GM19397 (cell line): ENCODE results near the gene PAEP.
"Not testable (repeated sequence)": the region's sequence is repeated elsewhere in the genome, so short reads cannot be mapped to it uniquely, and the experiment has no call there.

Experiments used
- ATAC-seq: cut with Tn5 transposase; IDR thresholded peaks from one replicate; pipeline ENCODE4 v1.9.1; 2021; ENCODE audit warnings: mild to moderate bottlenecking, moderate library complexity; ENCODE audit not compliant: unreplicated experiment

Gene PAEP

DNA sequence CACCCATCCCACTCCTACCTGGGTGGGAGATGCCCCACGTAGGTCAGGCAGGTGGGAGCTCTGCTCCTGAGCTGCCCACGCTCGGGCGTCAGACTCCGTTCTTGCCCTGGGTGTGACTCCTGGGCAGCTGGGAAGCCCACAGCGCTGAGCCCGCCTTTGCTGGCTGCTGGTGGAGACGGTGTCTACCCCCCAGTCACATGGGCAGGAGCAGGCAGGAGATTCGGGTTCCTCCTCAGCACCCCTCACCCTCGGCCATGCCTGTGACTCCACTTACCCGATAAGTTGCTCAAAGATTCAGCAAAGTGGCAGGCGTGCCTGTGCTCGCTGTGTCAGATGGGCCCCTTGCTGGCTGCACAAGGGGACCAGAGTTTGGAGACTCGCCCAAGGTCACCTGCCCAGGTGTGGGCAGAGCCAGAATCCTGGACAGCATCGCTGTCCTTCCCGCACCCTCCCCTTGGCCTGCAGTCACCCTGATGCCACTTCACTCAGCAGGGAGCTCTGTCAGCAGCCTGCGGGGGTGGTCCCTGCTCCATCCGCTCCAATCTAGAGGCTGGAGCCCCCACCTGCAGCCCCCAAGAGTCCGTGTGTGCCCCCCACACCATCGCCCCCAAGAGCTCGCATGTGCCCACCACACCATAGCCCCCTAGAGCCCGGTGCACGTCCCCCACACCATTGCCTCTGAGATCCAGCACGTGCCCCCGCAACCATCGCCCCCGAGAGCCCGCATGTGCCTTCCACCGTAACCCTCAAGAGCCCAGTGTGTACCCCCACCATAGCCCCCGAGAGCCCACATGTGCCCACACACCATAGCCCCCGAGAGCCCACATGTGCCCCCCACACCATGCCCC lies 36.1 kb upstream of the PAEP start:
- no peak for ATAC-seq

GRCh38 chr9:135526089-135526729 lies 35.3 kb upstream of the PAEP start:
- no peak for ATAC-seq

GRCh38 chr9:135526730-135527571 lies 34.6 kb upstream of the PAEP start:
- ATAC-seq: no peak

DNA sequence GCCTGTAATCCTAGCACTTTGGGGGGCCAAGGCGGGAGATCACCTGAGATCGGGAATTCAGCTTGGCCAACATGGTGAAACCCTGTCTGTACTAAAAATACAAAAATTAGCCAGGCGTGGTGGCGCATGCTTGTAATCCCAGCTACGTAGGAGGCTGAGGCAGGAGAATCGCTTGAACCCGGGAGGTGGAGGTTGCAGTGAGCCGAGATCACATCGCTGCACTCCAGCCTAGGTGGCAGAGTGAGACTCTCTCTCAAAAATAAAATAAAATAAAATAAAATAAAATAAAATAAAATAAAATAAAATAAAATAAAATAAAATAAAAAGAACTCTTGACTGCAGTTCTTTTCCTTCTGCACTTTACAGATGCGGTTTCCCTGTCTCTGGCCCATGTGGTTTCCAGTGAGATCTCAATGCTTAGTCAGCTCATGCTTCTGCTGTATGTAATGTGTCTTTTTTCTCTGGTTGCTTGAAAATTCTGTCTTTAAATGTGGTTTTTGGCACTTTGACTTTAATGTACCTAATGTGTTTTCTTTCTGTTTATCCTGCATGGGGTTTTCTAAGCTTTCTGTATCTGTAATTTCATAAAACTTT lies 32.6 kb upstream of the PAEP start:
- ATAC-seq: not testable (repeated sequence)

GRCh38 chr9:135530146-135530545 lies 31.4 kb upstream of the PAEP start:
- no peak for ATAC-seq

DNA sequence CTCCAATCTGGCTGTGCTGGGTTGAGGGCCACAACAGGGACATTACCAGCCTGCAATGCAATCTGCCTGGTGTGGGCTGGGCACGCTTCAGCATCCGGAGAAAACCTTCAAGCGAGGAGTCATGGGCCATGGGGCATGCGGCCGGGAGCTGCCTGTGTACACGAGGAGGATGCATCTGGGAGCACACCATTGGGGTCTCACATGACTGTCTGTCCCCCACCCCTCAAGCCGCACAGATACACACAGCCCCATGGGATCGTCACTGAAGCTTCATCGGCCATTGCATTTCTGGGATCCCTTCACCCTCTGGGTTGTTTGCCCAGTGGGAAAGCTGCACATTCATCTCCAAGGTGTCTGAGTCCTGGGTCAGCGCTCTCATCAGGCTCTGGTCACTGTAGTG lies 30.5 kb upstream of the PAEP start:
- no peak for ATAC-seq

GRCh38 chr9:135533113-135533512 lies 28.4 kb upstream of the PAEP start:
- ATAC-seq: no peak

DNA sequence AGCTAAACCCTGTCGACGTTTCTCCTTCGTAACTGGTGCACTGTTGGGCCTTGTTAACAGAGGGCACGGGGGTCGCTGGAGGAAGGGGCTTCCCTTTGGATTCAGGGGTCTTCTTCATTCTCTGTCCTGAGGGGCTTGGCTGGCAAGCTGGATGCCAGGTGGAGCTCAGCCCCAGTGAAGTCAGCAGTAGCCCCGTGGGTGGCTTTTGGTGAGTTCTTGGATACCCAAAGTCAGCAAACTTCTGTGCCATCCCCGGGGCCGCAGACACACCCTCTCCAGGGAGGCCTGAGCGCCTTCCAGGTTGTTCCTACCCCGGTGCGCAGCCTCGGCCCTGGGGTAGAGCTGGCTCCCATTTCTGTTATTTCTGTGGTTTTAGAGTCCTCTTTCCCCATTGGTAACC lies 27.9 kb upstream of the PAEP start:
- no peak for ATAC-seq

DNA sequence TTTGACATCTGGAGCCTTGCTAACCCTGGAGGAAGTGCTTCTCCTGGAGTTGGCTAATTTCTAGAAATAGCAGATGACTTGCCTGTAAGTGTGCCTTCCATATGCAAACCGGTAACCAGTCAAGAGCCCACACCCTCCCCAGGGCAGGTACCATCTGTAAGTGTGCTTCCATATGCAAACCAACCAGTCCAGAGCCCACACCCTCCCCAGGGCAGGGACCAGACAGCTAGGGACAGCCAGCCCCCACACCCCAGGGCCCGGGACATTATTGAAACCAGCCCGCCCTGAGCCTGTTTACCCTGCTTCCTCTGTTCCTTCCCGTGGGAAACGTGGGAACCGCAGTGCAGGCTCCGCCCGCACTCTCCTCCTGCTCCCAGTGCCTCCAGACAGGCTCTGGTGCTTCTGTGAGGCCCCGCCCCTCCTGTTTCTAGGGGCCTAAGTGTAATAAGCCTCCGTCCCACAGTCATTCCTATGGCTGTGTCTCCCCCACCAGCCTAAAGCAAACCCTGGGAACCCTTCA lies 27.3 kb upstream of the PAEP start:
- ATAC-seq: not testable (repeated sequence)

DNA sequence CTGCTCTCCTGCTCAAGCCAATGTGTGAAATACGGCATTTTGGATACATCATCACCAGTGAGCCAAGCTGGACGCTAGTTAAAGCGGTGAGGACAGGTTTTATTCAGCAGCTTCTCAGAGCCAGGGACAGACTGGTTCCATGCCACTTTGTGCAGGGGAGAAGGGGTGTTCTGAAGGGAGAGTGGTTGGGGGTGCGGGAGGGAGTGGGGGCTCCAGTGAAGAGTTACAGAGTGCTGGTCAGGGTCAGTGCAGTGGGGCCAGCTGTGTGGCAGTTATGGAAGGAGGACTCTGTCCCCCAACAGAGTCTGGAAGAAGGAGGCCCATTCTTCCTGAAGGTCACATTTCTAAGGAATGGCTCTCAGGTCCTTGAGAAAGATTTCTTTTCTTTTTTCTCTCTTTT lies 26.7 kb upstream of the PAEP start:
- not testable (repeated sequence) for ATAC-seq

- not testable (repeated sequence) for ATAC-seq
Observed at GRCh38 chr9:135535631-135536030, 25.9 kb upstream of the PAEP start.

DNA sequence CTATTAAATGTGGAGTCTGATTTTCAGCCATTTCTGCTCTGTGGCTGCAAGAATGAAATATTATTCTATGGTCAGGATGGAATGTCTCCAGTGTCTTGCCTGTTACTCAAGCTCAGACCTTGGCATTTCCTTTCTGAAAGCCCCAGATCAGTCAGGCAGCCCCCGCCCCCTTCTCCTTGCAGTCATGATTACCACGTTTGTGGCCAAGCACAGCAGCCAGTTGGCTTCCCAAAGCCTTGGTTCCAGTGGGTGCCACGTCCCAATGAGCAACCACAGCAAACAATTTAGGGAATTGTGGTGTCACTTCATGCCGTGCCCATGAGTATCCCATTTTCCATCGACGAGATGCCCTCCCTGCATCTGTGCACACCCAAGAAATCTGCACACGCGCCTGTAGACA lies 25.3 kb upstream of the PAEP start:
- no peak for ATAC-seq

DNA sequence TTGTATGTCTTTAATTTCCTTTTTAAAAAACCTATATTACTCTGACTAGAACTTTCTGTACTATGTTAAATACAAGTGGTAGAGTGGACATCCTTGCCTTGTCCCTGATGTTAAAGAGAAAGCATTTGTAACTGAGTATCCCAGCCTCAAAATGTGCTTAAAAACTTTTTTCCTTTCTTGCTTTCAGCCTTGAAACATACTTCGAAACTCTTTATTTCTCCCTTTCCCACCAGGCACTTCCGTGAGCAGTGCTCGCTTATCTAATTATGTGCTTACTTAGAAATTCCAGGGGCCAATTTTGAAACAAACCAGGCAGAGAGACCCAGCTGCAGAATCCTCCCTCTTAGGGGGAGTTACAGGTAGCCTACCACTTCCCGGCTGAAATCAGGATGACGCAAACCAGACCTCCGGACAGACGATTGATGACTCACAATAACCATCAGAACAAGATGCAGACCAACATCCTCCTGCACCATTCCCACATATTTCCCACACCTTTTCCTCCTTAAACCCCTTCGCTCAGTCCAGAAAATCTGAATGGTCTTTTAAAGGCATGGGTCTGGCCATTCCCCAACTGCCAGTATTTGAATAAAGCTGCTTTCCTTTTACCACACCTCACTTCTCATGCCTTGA lies 18.2 kb upstream of the PAEP start:
- ATAC-seq: not testable (repeated sequence)

DNA sequence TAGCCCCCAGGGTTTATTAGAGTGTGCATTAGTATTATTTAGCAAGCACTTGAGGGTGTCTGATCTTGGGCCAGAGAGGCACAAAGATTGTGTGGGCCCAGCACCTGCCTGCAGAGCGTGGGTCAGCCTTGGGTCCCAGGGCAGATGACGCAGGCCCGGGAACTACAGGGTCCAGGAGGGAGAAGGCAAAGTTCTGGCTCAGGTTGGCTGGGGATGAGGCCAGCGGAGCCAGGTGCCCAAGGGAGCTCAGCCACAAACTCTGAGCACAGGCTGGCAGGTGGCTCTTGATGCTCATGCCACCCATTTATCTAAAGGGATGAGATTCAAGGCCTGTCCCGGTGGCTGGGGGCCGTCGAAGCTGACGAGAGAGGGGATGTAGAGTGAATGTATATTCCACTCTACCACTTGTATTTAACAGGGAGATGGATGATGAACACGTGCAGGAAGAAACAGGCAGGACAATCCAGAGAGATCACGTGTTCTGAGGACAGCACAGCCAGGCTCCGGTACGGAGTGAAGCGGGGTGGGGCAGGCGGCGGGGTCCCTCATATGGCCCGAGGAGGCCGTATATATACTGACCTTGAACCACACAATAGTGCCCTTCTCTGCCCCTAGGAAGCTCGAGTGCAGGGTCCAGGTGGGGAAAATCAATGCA lies 16.4 kb upstream of the PAEP start:
- ATAC-seq: no peak

DNA sequence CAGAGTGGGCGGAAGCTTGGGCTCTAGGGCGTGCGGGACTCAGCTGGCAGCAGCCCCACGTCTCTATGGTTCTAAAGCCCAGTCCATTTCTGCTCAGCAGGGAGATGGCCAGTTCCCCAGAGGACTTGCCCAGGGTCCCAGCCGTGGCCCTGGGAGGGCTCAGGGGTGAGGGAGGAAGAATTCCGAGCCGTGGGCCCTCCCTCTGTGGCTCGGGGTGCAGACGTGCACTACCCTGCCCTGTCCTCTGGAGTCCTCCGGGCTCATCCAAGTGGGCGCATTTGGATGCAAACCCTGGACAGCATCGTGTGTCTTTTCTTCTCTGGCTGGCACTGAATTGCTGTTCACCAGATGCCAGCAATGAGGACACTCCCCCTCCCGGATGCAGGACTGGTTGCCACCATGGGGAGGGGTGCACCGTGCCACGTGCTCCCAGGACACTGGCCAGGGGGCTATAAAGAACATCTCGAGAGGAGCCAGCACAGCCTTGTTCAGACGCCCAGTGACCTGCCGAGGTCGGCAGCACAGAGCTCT lies 15.8 kb upstream of the PAEP start, which contains the start of gene OBP2A:
OBP2A (plus strand) TSS at position 481 of the 531 bp plus-strand sequence. CDS start 55 bp downstream, outside the sequence.
- not testable (repeated sequence) for ATAC-seq

DNA sequence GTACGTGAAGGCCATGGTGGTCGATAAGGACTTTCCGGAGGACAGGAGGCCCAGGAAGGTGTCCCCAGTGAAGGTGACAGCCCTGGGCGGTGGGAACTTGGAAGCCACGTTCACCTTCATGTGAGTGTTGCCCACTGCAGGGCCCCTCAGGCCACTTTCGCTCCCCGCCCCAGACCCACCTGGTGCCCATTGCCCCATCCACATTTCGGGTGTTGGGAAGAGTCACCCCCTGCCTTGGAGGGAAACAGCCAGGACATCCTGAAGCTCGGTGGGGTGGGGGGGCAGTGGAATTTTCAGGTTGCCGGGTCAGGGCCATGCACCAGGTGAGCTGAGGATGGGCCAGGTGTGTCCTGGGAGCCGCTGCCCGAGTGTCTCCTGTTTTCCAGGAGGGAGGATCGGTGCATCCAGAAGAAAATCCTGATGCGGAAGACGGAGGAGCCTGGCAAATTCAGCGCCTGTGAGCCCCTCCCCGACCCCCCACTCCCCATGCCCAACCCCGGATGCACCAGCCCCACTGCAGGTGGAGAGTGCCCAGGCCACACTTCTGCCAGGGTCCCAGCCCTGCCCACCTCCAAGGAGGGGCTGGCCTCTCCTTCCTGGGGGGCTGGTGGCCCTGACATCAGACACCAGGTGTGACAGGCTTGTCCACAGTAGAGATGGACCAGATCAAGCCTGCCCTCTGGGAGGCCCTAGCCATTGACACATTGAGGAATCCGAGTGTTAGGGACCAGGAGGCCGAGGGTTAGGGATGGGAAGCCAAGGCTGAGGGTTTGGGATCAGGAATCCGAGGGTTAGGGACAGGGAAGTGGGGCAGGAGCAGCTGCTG lies 14.6 kb upstream of the PAEP start:
- ATAC-seq: not testable (repeated sequence)

DNA sequence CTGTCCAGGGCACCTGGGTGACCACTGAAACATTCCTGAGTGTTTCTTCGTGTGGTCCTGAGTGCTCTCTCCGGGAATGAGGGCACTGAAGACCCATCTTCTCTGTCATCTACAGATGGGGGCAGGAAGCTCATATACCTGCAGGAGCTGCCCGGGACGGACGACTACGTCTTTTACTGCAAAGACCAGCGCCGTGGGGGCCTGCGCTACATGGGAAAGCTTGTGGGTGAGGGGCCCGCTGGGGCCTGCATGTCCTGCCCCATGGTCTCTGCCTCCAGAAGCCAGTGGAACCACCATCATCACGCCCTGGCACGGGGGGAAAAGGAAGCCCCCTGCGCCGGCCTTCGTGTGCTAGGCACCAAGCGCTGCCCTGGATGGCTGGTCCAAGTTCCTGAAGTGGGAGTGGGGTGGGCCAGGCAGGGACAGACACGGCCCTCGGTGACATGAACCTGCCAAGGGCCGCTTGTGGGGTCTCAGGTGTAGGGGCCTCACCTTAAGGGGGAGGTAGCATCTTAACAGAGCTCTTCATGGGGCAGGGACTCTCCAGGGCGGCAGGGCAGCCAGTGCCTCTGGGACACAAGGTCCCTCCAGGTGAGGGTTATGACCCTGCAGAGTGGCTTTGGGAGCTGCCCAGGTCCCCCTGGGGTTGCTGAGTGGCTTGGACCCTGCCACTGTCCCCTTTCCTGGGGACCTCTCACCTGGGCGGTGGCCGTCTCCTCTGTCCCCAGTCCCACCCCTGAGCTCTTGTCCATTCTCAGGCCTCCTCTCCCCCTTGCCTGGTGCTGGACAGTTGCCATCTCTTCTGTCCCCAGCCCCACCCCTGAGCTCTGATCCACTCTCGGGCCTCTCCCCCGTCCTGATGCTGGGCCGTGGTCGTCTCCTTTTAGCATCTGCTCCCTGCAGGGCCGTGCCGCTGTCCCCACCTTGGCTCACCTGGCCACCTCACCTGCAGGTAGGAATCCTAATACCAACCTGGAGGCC lies 13.5 kb upstream of the PAEP start:
- ATAC-seq: no peak
